ENCODE results near the gene PLEKHO2. TPM values are rescaled to one million over a fixed set of nuclear protein-coding genes. Genes with fewer than 3 reads are reported as not detected.
"Not testable (repeated sequence)": the region's sequence is repeated elsewhere in the genome, so short reads cannot be mapped to it uniquely, and the experiment has no call there.

PLEKHO2 gene
- total RNA-seq, 4 donors from 2014 or later: 10.3 to 46.2 (median 23.0) TPM

- peak overlapping the region; percentile 82 to 90 for H3K27ac ChIP-seq
- no peak overlapping the region for H3K4me3 ChIP-seq
- no peaks in the 10 kb centered on the region for H3K36me3 ChIP-seq
- no peak for DNase-seq
- H3K4me1 ChIP-seq: peaks cover 0 to 10% of the 10 kb centered on the region in 2 donors
- intact Hi-C loops (cut with DNase I; ENCODE audit: low total_unique reads): loop anchor here (5.0 kb wide), 1 partner anchor 67 kb away; no protein-coding TSS in a partner anchor
- TF ChIP-seq POLR2A (IDR thresholded peaks at IDR 0.05) (no peak), CTCF (IDR thresholded peaks at IDR 0.05) (no peak)
- H3K27me3 ChIP-seq: no peaks in the 10 kb centered on the region
- no peaks in the 10 kb centered on the region for H3K9me3 ChIP-seq
Observed at GRCh38 chr15:64808785-64809453, 32.8 kb upstream of the PLEKHO2 start.

GRCh38 chr15:64809649-64810496, 31.8 kb upstream of the PLEKHO2 start:
- Histone ChIP-seq H3K4me3 (no peak overlapping the region), H3K36me3 (no peaks in the 10 kb centered on the region), H3K27ac (peak overlapping the region; percentile 82 to 90), H3K27me3 (no peaks in the 10 kb centered on the region), H3K4me1 (peaks cover 0 to 10% of the 10 kb centered on the region in 2 donors), H3K9me3 (no peaks in the 10 kb centered on the region)
- intact Hi-C loops (cut with DNase I; ENCODE audit: low total_unique reads): loop anchor here (5.0 kb wide), 2 partner anchors 68 to 78 kb away; no protein-coding TSS in a partner anchor
- peak; percentile 85 to 89 for DNase-seq
- peak; percentile 95 to 97 (median 96) for TF ChIP-seq CTCF (IDR thresholded peaks at IDR 0.05)
- TF ChIP-seq POLR2A (IDR thresholded peaks at IDR 0.05): no peak

GRCh38 chr15:64810497-64811326, 31.0 kb upstream of the PLEKHO2 start:
- intact Hi-C loops (cut with DNase I; ENCODE audit: low total_unique reads): loop anchor here (5.0 kb wide), 1 partner anchor 78 kb away; no protein-coding TSS in a partner anchor
- DNase-seq: no peak
- peaks cover 0 to 10% of the 10 kb centered on the region in 2 donors for H3K4me1 ChIP-seq

GRCh38 chr15:64813075-64813474, 28.6 kb upstream of the PLEKHO2 start:
- Histone ChIP-seq H3K4me3 (no peak overlapping the region), H3K4me1 (no peaks in the 10 kb centered on the region), H3K36me3 (no peaks in the 10 kb centered on the region), H3K9me3 (no peaks in the 10 kb centered on the region), H3K27ac (no peak overlapping the region), H3K27me3 (no peaks in the 10 kb centered on the region)
- DNase-seq: no peak
- intact Hi-C loops (cut with DNase I; ENCODE audit: low total_unique reads): loop anchor here (5.0 kb wide), 1 partner anchor 81 kb away; no protein-coding TSS in a partner anchor
- TF ChIP-seq CTCF (IDR thresholded peaks at IDR 0.05) (no peak), POLR2A (IDR thresholded peaks at IDR 0.05) (no peak)

More at GRCh38 chr15:64810497-64811326, 31.0 kb upstream of the PLEKHO2 start:
- no peaks in the 10 kb centered on the region for H3K27me3 ChIP-seq
- H3K9me3 ChIP-seq: no peaks in the 10 kb centered on the region
- H3K4me3 ChIP-seq: no peak overlapping the region
- H3K36me3 ChIP-seq: no peaks in the 10 kb centered on the region
- peak overlapping the region; percentile 52 to 62 for H3K27ac ChIP-seq
- no peak for TF ChIP-seq POLR2A (IDR thresholded peaks at IDR 0.05)
- TF ChIP-seq CTCF (IDR thresholded peaks at IDR 0.05): no peak

GRCh38 chr15:64814283-64814682, 27.4 kb upstream of the PLEKHO2 start:
- not testable (repeated sequence) for H3K27ac ChIP-seq, H3K4me3 ChIP-seq
- intact Hi-C loops (cut with DNase I; ENCODE audit: low total_unique reads): loop anchor here (5.0 kb wide), 1 partner anchor 82 kb away; no protein-coding TSS in a partner anchor

GRCh38 chr15:64814965-64815364, 26.8 kb upstream of the PLEKHO2 start:
- H3K27me3 ChIP-seq, H3K4me3 ChIP-seq, H3K27ac ChIP-seq, H3K4me1 ChIP-seq, H3K36me3 ChIP-seq, H3K9me3 ChIP-seq, DNase-seq: not testable (repeated sequence)
- intact Hi-C loops (cut with DNase I; ENCODE audit: low total_unique reads): loop anchor here (5.0 kb wide), 1 partner anchor 83 kb away; no protein-coding TSS in a partner anchor

More at GRCh38 chr15:64814283-64814682, 27.4 kb upstream of the PLEKHO2 start:
- DNase-seq, H3K9me3 ChIP-seq, H3K27me3 ChIP-seq, H3K36me3 ChIP-seq, H3K4me1 ChIP-seq: not testable (repeated sequence)
